Right lobe of liver (tissue), 6 donors: ENCODE data around the gene JADE1. TPM values are rescaled to one million over a fixed set of nuclear protein-coding genes. Genes with fewer than 3 reads are reported as not detected.

ENCODE experiments used
- ATAC-seq, 4 donors: fragments of 200-7000 bp; cut with Tn5 transposase; one replicate each; pipeline ENCODE4 v1.9.1; 2020; ENCODE audit warnings: mild to moderate bottlenecking in 4 of 4, moderate library complexity in 4 of 4
- DNase-seq, 3 donors: peaks; one replicate each; pipeline ENCODE4 v3.0.0-alpha.2; 2020
- H3K27ac ChIP-seq, 3 donors: fragments of 200-600 bp; one replicate each; pipeline ENCODE4 v1.8.0; 2022
- H3K27me3 ChIP-seq, 2 donors: fragments of 200-600 bp; one replicate each; pipeline ENCODE4 v1.8.0; 2022
- H3K36me3 ChIP-seq, 4 donors: fragments of 200-600 bp; sonication (generic) in 1 of 4; one replicate each; pipeline versions ENCODE4 v1.5.1 to v1.8.0; 2017 to 2022; ENCODE audit warnings: control low read depth in 1 of 4
- H3K4me1 ChIP-seq, 4 donors: fragments of 200-600 bp; sonication (generic) in 1 of 4; one replicate each; pipeline versions ENCODE4 v1.5.1 to v1.8.0; 2017 to 2022; ENCODE audit warnings: control low read depth in 1 of 4
- H3K4me3 ChIP-seq, 3 donors: fragments of 200-600 bp; one replicate each; pipeline ENCODE4 v1.8.0; 2022
- H3K9me3 ChIP-seq, 4 donors: fragments of 200-600 bp; sonication (generic) in 1 of 4; one replicate each; pipeline versions ENCODE4 v1.5.1 to v1.8.0; 2017 to 2022; ENCODE audit warnings: control low read depth in 1 of 4
- CTCF ChIP-seq, 4 donors: fragments of 200-600 bp in 3 of 4; fragments of 450-650 bp in 1 of 4; IDR thresholded peaks; one replicate each; pipeline versions ENCODE4 v1.5.1 to v1.8.0; 2016 to 2022; ENCODE audit warnings: antibody characterized with exemption in 4 of 4, mild to moderate bottlenecking in 2 of 4
- POLR2A ChIP-seq: fragments of 450-650 bp; IDR thresholded peaks from one replicate; pipeline ENCODE4 v1.6.1; 2017; ENCODE audit warnings: antibody characterized with exemption, mild to moderate bottlenecking
- WGBS: methylation state at CpG from one replicate; pipeline ENCODE4 v1.1.6; 2018; ENCODE audit warnings: low coverage, low lambda C conversion rate; ENCODE audit not compliant: insufficient coverage; ENCODE audit errors: missing lambda C conversion rate; 5-methylcytosine and 5-hydroxymethylcytosine counted together
- intact Hi-C, 2 donors: fragments of 100-400 bp; cut with DNase I; formaldehyde crosslinking; loops; one replicate each; pipeline versions ENCODE4 v1.11.2 to v1.14.1; 2022
- total RNA-seq, 6 experiments: library from RNA; depleted of rRNA in 2 of 6; stranded (reverse); fragments of >200 nt in 2 of 6; fragmentation: NEBNext Ultra II Directional in 3 of 6; extraction: Animal tissue kit (Norgen Biotek cat#: 25700) in 3 of 6; gene quantifications; one replicate each; pipeline versions ENCODE4 v1.1.0 to v1.2.4, GENCODE V29; 2016 to 2023
- donor health status: DM: no; HTN: yes; CAD: no.
- donor health status: DM: no; HTN: no; CAD: no.
- donor health status: DM: no; HTN: no; CAD: no.
- donor health status: DM: no; HTN: yes; CAD: no.
- donor health status: DM: no; HTN: yes; CAD: no.

JADE1 gene
- total RNA-seq, 6 experiments from 2014 or later = 8.2 to 16.9 (median 9.9) TPM

- H3K27me3 ChIP-seq = no peaks in the 10 kb centered on the region
- H3K27ac ChIP-seq = no peak overlapping the region
- no peaks in the 10 kb centered on the region for H3K4me1 ChIP-seq
- intact Hi-C loops = no loop called here
- DNase-seq (no peak), ATAC-seq (no peak)
- H3K4me3 ChIP-seq = no peak overlapping the region
- no peak for TF ChIP-seq POLR2A
- TF ChIP-seq CTCF (IDR thresholded peaks at IDR 0.05) = no peak
- WGBS = 95% methylated on average over 4 of the region's 4 CpGs
- H3K36me3 ChIP-seq = no peaks in the 10 kb centered on the region
- H3K9me3 ChIP-seq = no peaks in the 10 kb centered on the region
Observed at GRCh38 chr4:128877934-128878333, 68.4 kb downstream of the JADE1 start.

DNA sequence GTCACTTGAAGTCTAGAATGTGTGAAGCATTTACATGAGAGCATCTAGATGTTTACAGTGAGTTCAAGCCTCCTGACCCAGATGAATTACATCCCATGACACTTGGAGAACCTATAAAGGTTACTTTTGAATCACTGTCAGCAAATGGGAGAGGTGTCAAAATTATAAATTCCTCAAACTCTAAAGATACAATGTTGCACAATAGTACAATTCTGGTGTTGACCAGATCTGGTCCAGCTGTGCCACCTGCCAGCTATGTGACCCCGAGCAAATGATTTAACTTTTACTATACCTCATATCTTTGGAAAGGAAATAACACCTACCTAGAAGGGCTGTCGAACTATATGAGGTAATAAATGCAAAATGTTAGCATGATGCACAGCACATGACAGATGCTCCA is 69.8 kb downstream of the JADE1 start:
- WGBS = 55% methylated on average over 2 of the region's 2 CpGs
- Histone ChIP-seq H3K4me1 (no peaks in the 10 kb centered on the region), H3K4me3 (no peak overlapping the region), H3K9me3 (no peaks in the 10 kb centered on the region), H3K27ac (no peak overlapping the region), H3K27me3 (no peaks in the 10 kb centered on the region), H3K36me3 (no peaks in the 10 kb centered on the region)
- no peak for TF ChIP-seq POLR2A
- TF ChIP-seq CTCF (IDR thresholded peaks at IDR 0.05) = no peak
- intact Hi-C loops = no loop called here
- ATAC-seq = no peak
- no peak for DNase-seq

DNA sequence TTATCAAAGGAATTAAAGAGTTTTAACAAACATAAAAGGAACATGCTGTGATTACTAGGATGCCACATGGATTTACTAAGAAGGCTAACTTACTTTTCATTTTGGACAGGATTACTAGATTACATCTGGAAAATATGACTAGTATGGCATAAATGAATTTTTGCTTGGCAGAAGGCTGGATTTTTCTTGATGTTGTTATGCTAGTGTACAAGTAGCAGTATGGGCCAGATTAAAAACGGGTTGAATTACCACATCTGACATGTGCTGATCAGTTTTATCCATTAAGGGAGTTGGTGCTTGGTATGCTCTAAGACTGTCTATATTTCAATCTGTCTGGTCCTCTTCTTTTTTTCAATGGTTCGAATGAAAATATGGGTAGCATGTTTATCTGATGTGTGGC is 70.5 kb downstream of the JADE1 start:
- no peak for ATAC-seq
- no peaks in the 10 kb centered on the region for H3K36me3 ChIP-seq
- no peak for DNase-seq
- intact Hi-C loops = no loop called here
- WGBS = 58% methylated on average over 2 of the region's 2 CpGs
- H3K4me1 ChIP-seq = no peaks in the 10 kb centered on the region
- no peak for TF ChIP-seq CTCF (IDR thresholded peaks at IDR 0.05)
- no peak for TF ChIP-seq POLR2A
- no peak overlapping the region for H3K27ac ChIP-seq
- no peaks in the 10 kb centered on the region for H3K27me3 ChIP-seq
- H3K4me3 ChIP-seq = no peak overlapping the region
- H3K9me3 ChIP-seq = no peaks in the 10 kb centered on the region

GRCh38 chr4:128880662-128881061 is 71.2 kb downstream of the JADE1 start:
- WGBS = 72% methylated on average over 4 of the region's 4 CpGs
- ATAC-seq (no peak), DNase-seq (no peak)
- no peak for TF ChIP-seq CTCF (IDR thresholded peaks at IDR 0.05)
- no peak for TF ChIP-seq POLR2A
- no peaks in the 10 kb centered on the region for H3K4me1 ChIP-seq
- no peak overlapping the region for H3K27ac ChIP-seq
- H3K36me3 ChIP-seq = no peaks in the 10 kb centered on the region
- H3K9me3 ChIP-seq = no peaks in the 10 kb centered on the region
- H3K4me3 ChIP-seq = no peak overlapping the region
- H3K27me3 ChIP-seq = no peaks in the 10 kb centered on the region
- intact Hi-C loops = no loop called here

- H3K27me3 ChIP-seq = no peaks in the 10 kb centered on the region
- H3K4me3 ChIP-seq = no peak overlapping the region
- no peaks in the 10 kb centered on the region for H3K4me1 ChIP-seq
- ATAC-seq = no peak
- intact Hi-C loops = no loop called here
- WGBS = 88% methylated on average over 3 of the region's 3 CpGs
- H3K9me3 ChIP-seq = no peaks in the 10 kb centered on the region
- TF ChIP-seq POLR2A (no peak), CTCF (IDR thresholded peaks at IDR 0.05) (no peak)
- no peak overlapping the region for H3K27ac ChIP-seq
- H3K36me3 ChIP-seq = no peaks in the 10 kb centered on the region
- no peak for DNase-seq
Observed at GRCh38 chr4:128904821-128905220, 95.3 kb downstream of the JADE1 start.
